ENCODE results near the gene SPATS2. TPM values are rescaled to one million over a fixed set of nuclear protein-coding genes. Genes with fewer than 3 reads are reported as not detected.

SPATS2 gene
- total and polyA plus RNA-seq, 2 donors (not counting 3 experiments of a cell fraction or from before 2014, with no cell fraction given): 55.8 to 66.5 TPM

GRCh38 chr12:49327368-49327767, 39.9 kb upstream of the SPATS2 start:
- Histone ChIP-seq H3K4me1 (ENCODE audit: control insufficient read depth, extremely low read depth, insufficient read depth, low read length) (peaks cover 8% of the 10 kb centered on the region), H2AFZ (ENCODE audit: low read depth, low read length) (no peak overlapping the region), H3K27ac (ENCODE audit: insufficient read depth, low read depth, low read length) (no peak overlapping the region), H3K9me1 (replicated peaks; ENCODE audit: control insufficient read depth, extremely low read depth, insufficient read depth, low read length) (no peaks in the 10 kb centered on the region), H3K9me3 (replicated peaks; ENCODE audit: control insufficient read depth, insufficient read depth, low read length) (no peaks in the 10 kb centered on the region), H3K4me2 (ENCODE audit: insufficient read depth, low read length) (no peak overlapping the region), H3K79me2 (ENCODE audit: control insufficient read depth, insufficient read depth, low read length) (peaks cover 11% of the 10 kb centered on the region), H3K36me3 (ENCODE audit: control insufficient read depth in 2 of 2, extremely low read depth in 1 of 2, insufficient read depth in 2 of 2, low read length in 2 of 2) (peaks cover 4 to 6% of the 10 kb centered on the region in 2 experiments), H3K9ac (replicated peaks; ENCODE audit: extremely low read depth, insufficient read depth, low read length) (no peak overlapping the region), H4K20me1 (replicated peaks; ENCODE audit: control insufficient read depth, extremely low read depth, insufficient read depth, low read length) (no peaks in the 10 kb centered on the region), H3K27me3 (ENCODE audit: control insufficient read depth in 2 of 2, insufficient read depth in 2 of 2, low read length in 2 of 2) (no peaks in the 10 kb centered on the region), H3K4me3 (replicated peaks in 1 of 3; ENCODE audit: insufficient read depth in 1 of 3, low read depth in 1 of 3, low read length in 3 of 3) (no peak overlapping the region)
- ChIA-PET CTCF (no interaction called here), POLR2A (no interaction called here)
- intact Hi-C loops (cut with micrococcal nuclease) (no loop called here), dilution Hi-C loops (cut with MboI; ENCODE audit: extremely low pct_ligation_motif_present, low sequenced_read_pairs) (no loop called here)
- no TSS peak for BruUV-seq (replicated peaks)
- DNase-seq (ENCODE audit: low read depth, low spot score): no peak
- TF ChIP-seq MAX (IDR thresholded peaks at IDR 0.05; ENCODE audit: insufficient read depth, insufficient read length) (no peak), MYC (IDR thresholded peaks at IDR 0.05; ENCODE audit: low read depth, low read length) (no peak), FOS (IDR thresholded peaks at IDR 0.05; ENCODE audit: borderline replicate concordance, insufficient read depth, low read length) (no peak), POLR2A (IDR thresholded peaks at IDR 0.05; ENCODE audit: low read depth, low read length) (no peak), POLR2AphosphoS5 (IDR thresholded peaks at IDR 0.05; ENCODE audit: insufficient read depth, low read depth, low read length) (no peak), EZH2 (IDR thresholded peaks at IDR 0.05; ENCODE audit: borderline replicate concordance, low read depth, low read length, severe bottlenecking) (no peak), GATA2 (IDR thresholded peaks at IDR 0.05; ENCODE audit: insufficient read depth, insufficient read length, low read depth, low read length) (no peak), JUN (IDR thresholded peaks at IDR 0.05; ENCODE audit: borderline replicate concordance, insufficient read depth, insufficient read length, low read depth) (no peak), CTCF (IDR thresholded peaks at IDR 0.05; ENCODE audit: extremely low read depth in 1 of 2, insufficient read depth in 1 of 2, low read depth in 1 of 2, low read length in 2 of 2) (no peak)
- FAIRE-seq: no peak

Data from endothelial cell of umbilical vein (primary cell).